Endothelial cell of umbilical vein (primary cell): ENCODE measurements around the gene PLAC1. TPM values are rescaled to one million over a fixed set of nuclear protein-coding genes. Genes with fewer than 3 reads are reported as not detected.

Experiments used
- BruUV-seq: library from RNA; stranded (reverse); fragments of 400-500 nt; replicated peaks from 2 replicates; lab custom pipeline; 2021; lab: Mats Ljungman, UMichigan
- CTCF ChIA-PET: fragments of 300-600, 350-600 bp; sonication (Branson Sonifier 250); formaldehyde crosslinking; loops from one replicate; lab custom pipeline; 2021; ENCODE audit warnings: antibody characterized with exemption, inconsistent platforms; lab: Charles Lee
- POLR2A ChIA-PET: fragments of 300-600, 350-600 bp; sonication (Branson Sonifier 250); formaldehyde crosslinking; loops from one replicate; lab custom pipeline; 2021; ENCODE audit warnings: antibody characterized with exemption, inconsistent platforms; lab: Charles Lee
- DNase-seq: peaks from one replicate; pipeline ENCODE4 v3.0.0-alpha.2; 2011; ENCODE audit warnings: low read depth, low spot score
- FAIRE-seq: peaks from 2 replicates; lab custom pipeline; 2011; peaks lifted over from hg19 to GRCh38; lab: Jason Lieb, UNC
- H2AFZ ChIP-seq: 2 replicates; pipeline ENCODE4 v1.6.0; 2012; ENCODE audit warnings: low read depth, low read length, control low read depth, inconsistent platforms
- H3K27ac ChIP-seq: 2 replicates; pipeline ENCODE4 v1.5.1; 2011; ENCODE audit warnings: low read depth, mild to moderate bottlenecking, control low read depth, low read length, moderate library complexity; ENCODE audit not compliant: insufficient read depth
- H3K27me3 ChIP-seq, 2 experiments: 2 replicates each; pipeline versions ENCODE4 v1.6.0 to v1.6.1; 2011; ENCODE audit warnings: low read length in 2 of 2, mixed read lengths in 1 of 2; ENCODE audit not compliant: control insufficient read depth in 2 of 2, insufficient read depth in 2 of 2
- H3K36me3 ChIP-seq, 2 experiments: 2 replicates in 1 of 2; 3 replicates in 1 of 2; pipeline ENCODE4 v1.5.1; 2011; ENCODE audit warnings: low read length in 2 of 2, mild to moderate bottlenecking in 1 of 2, moderate library complexity in 1 of 2; ENCODE audit not compliant: control insufficient read depth in 2 of 2, insufficient read depth in 2 of 2; ENCODE audit errors: extremely low read depth in 1 of 2
- H3K4me1 ChIP-seq: 3 replicates; pipeline ENCODE4 v1.5.1; 2011; ENCODE audit warnings: mild to moderate bottlenecking, low read length; ENCODE audit not compliant: control insufficient read depth, insufficient read depth; ENCODE audit errors: extremely low read depth
- H3K4me2 ChIP-seq: 2 replicates; pipeline ENCODE4 v1.6.1; 2011; ENCODE audit warnings: low read length, control low read depth, mixed read lengths; ENCODE audit not compliant: insufficient read depth
- H3K4me3 ChIP-seq, 3 experiments: fragments of 200-600 bp in 1 of 3; sonication (generic), shearing (Covaris generic) in 1 of 3; replicated peaks in 1 of 3; 2 replicates each; pipeline ENCODE4 v1.5.1; 2011 to 2016; ENCODE audit warnings: control low read depth in 3 of 3, low read length in 3 of 3, mild to moderate bottlenecking in 2 of 3, inconsistent platforms in 1 of 3, low read depth in 1 of 3, moderate library complexity in 1 of 3; ENCODE audit not compliant: insufficient read depth in 1 of 3
- H3K79me2 ChIP-seq: 2 replicates; pipeline ENCODE4 v1.6.0; 2012; ENCODE audit warnings: low read length, inconsistent platforms; ENCODE audit not compliant: control insufficient read depth, insufficient read depth
- H3K9ac ChIP-seq: replicated peaks from 2 replicates; pipeline ENCODE3; 2011; ENCODE audit warnings: low read length, control low read depth; ENCODE audit not compliant: insufficient read depth; ENCODE audit errors: extremely low read depth
- H3K9me1 ChIP-seq: replicated peaks from 3 replicates; pipeline ENCODE4 v1.6.0; 2011; ENCODE audit warnings: mild to moderate bottlenecking, low read length; ENCODE audit not compliant: control insufficient read depth, insufficient read depth; ENCODE audit errors: extremely low read depth
- H3K9me3 ChIP-seq: replicated peaks from 2 replicates; pipeline ENCODE4 v1.5.1; 2012; ENCODE audit warnings: low read length, inconsistent platforms; ENCODE audit not compliant: control insufficient read depth, insufficient read depth
- H4K20me1 ChIP-seq: replicated peaks from 2 replicates; pipeline ENCODE3; 2011; ENCODE audit warnings: mild to moderate bottlenecking, low read length; ENCODE audit not compliant: control insufficient read depth, insufficient read depth; ENCODE audit errors: extremely low read depth
- EZH2 ChIP-seq: IDR thresholded peaks from 2 replicates; pipeline ENCODE4 v1.6.1; 2012; ENCODE audit warnings: borderline replicate concordance, low read depth, mild to moderate bottlenecking, moderate library complexity, low read length, inconsistent platforms; ENCODE audit not compliant: severe bottlenecking
- FOS ChIP-seq: IDR thresholded peaks from 2 replicates; pipeline ENCODE4 v1.6.1; 2011; ENCODE audit warnings: mild to moderate bottlenecking, low read length, moderate library complexity, borderline replicate concordance; ENCODE audit not compliant: insufficient read depth
- GATA2 ChIP-seq: IDR thresholded peaks from 2 replicates; pipeline ENCODE4 v1.7.0; 2011; ENCODE audit warnings: low read depth, mild to moderate bottlenecking, moderate library complexity, mixed read lengths, low read length; ENCODE audit not compliant: insufficient read length, insufficient read depth
- JUN ChIP-seq: IDR thresholded peaks from 2 replicates; pipeline ENCODE4 v1.6.1; 2011; ENCODE audit warnings: borderline replicate concordance, low read depth; ENCODE audit not compliant: insufficient read length, insufficient read depth
- MAX ChIP-seq: IDR thresholded peaks from 2 replicates; pipeline ENCODE4 v1.6.1; 2011; ENCODE audit not compliant: insufficient read depth, insufficient read length
- MYC ChIP-seq: IDR thresholded peaks from one replicate; pipeline ENCODE4 v1.6.1; 2011; ENCODE audit warnings: mild to moderate bottlenecking, low read depth, low read length
- POLR2A ChIP-seq: IDR thresholded peaks from 2 replicates; pipeline ENCODE4 v1.6.1; 2012; ENCODE audit warnings: low read depth, mild to moderate bottlenecking, control low read depth, low read length
- POLR2AphosphoS5 ChIP-seq: IDR thresholded peaks from 2 replicates; pipeline ENCODE4 v1.6.1; 2012; ENCODE audit warnings: low read depth, mild to moderate bottlenecking, control low read depth, low read length, moderate library complexity; ENCODE audit not compliant: insufficient read depth
- dilution Hi-C: fragments of 300-500 bp; cut with MboI; formaldehyde crosslinking; loops from one replicate; pipeline ENCODE4 v1.15.0; 2019; ENCODE audit warnings: low sequenced_read_pairs; ENCODE audit not compliant: extremely low pct_ligation_motif_present
- intact Hi-C: fragments of 100-400 bp; cut with micrococcal nuclease; formaldehyde crosslinking; loops from one replicate; pipeline ENCODE4 v1.10.0; 2022
- polyA plus RNA-seq, 4 experiments: library from polyadenylated mRNA; depleted of rRNA in 3 of 4; stranded (reverse) in 3 of 4; unstranded in 1 of 4; fragments of >200 nt; gene quantifications; 2 replicates each; pipeline versions ENCODE4 v1.2.1 to v1.2.3, GENCODE V29; 2011 to 2012; ENCODE audit warnings: missing spikeins in 1 of 4
- total RNA-seq: library from RNA; stranded (reverse); gene quantifications from 2 replicates; pipeline ENCODE4 v1.2.3, GENCODE V29; 2021
- TF ChIP-seq, protein P1 (sequence below), 2 donors: IDR thresholded peaks; 1 replicate in 1 of 2; 2 replicates in 1 of 2; pipeline ENCODE4 v1.5.1; 2011; ENCODE audit warnings: low read length in 2 of 2, mild to moderate bottlenecking in 2 of 2, moderate library complexity in 2 of 2, control low read depth in 1 of 2, inconsistent platforms in 1 of 2, low read depth in 1 of 2; ENCODE audit not compliant: insufficient read depth in 1 of 2; ENCODE audit errors: extremely low read depth in 1 of 2

The PLAC1 gene
- total and polyA plus RNA-seq, 2 donors (not counting 3 experiments of a cell fraction or from before 2014, with no cell fraction given), result 0.58 to 2.4 TPM

DNA sequence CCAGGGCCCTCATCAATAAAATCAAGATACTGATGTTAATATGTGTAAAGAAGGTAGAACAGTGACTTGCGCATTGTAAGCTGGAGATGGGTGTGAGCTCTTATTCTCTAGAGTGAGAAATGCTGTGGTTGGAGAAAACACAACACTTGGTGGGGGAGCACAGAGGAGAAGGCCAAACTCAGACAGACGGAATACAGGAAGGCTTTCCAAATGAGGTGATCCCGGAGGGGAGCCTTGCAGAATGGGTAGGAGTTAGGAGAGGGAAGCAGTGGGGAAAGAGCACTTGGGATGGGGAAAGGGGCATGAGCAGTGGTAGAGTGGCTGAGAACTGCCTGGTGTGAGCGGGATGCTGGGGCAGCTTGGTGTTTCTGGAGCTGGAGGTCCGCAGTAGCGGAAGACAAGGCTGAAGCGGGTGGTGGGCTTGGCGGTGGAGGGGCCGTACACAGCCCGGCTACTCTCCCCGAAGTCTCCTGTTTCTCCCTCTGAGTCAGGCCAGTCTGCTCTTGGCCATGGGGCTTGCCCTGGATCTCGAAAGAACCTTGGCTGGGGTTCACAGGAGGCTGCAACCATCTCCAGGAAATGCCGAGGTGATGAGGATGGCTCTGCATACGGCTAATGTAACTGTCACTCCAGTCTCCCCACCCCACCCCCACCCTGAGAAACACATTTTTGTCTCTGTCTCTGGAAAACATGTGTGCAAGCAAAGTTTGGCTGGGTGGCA lies 11.3 kb upstream of the PLAC1 start:
- ChIA-PET POLR2A (interaction anchor here (0.6 kb wide), 1 partner anchor 9 kb away, joined by 5 read pairs; no protein-coding TSS in a partner anchor), CTCF (interaction anchor here (0.9 to 1.2 kb wide), 2 partner anchors 118 to 149 kb away, joined by 3 read pairs; no protein-coding TSS in a partner anchor)
- no peak for TF ChIP-seq POLR2A
- no peak overlapping the region for H2AFZ ChIP-seq
- H3K27me3 ChIP-seq, result no peaks in the 10 kb centered on the region
- no peaks in the 10 kb centered on the region for H3K9me3 ChIP-seq
- peaks cover 27% of the 10 kb centered on the region for H3K4me1 ChIP-seq
- dilution Hi-C loops (no loop called here), intact Hi-C loops (loop anchor here (2.0 to 5.0 kb wide), 2 partner anchors 83 to 91 kb away; no protein-coding TSS in a partner anchor)
- H3K27ac ChIP-seq, result peak overlapping the region; percentile 87
- no peaks in the 10 kb centered on the region for H3K9me1 ChIP-seq
- H3K4me2 ChIP-seq, result no peak overlapping the region
- H3K36me3 ChIP-seq, result no peaks in the 10 kb centered on the region
- DNase-seq, result peak; percentile 11
- no peaks in the 10 kb centered on the region for H4K20me1 ChIP-seq
- BruUV-seq, result no TSS peak
- H3K9ac ChIP-seq, result peak overlapping the region; percentile 11
- peak; percentile 75 for FAIRE-seq
- H3K4me3 ChIP-seq, result no peak overlapping the region
- H3K79me2 ChIP-seq, result no peaks in the 10 kb centered on the region

DNA sequence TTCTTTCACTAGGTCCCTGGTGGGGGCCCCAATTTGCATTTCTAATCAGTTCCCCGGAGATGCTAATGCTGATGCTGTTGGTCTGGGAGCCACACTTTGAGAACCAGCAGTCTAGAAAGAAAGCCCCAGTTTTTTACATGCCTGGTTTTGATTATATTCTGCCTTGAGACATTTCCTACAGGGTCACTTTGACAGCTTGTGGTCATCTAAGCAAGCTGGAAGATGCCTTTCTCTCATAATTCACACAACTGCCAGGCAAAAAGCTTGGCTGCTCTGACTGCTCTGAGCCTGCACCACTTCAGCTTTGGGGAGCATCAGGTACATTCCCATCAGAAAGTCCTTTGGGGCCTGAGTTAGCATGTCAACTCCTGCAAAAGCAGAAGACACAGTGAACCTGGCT lies 5.9 kb upstream of the PLAC1 start:
- no peaks in the 10 kb centered on the region for H3K9me1 ChIP-seq
- dilution Hi-C loops (no loop called here), intact Hi-C loops (no loop called here)
- FAIRE-seq (no peak), DNase-seq (no peak)
- BruUV-seq, result no TSS peak
- no peaks in the 10 kb centered on the region for H4K20me1 ChIP-seq
- H3K27ac ChIP-seq, result no peak overlapping the region
- H3K9me3 ChIP-seq, result no peaks in the 10 kb centered on the region
- H3K4me1 ChIP-seq, result peaks cover 3% of the 10 kb centered on the region
- POLR2A ChIA-PET, result no interaction called here
- no peak overlapping the region for H3K9ac ChIP-seq
- H3K27me3 ChIP-seq, result no peaks in the 10 kb centered on the region
- CTCF ChIA-PET, result no interaction called here
- no peak overlapping the region for H2AFZ ChIP-seq
- H3K36me3 ChIP-seq, result no peaks in the 10 kb centered on the region
- no peak overlapping the region for H3K4me3 ChIP-seq
- TF ChIP-seq JUN, result no peak
- TF ChIP-seq EZH2, result no peak
- TF ChIP-seq MAX, result no peak
- no peak for TF ChIP-seq POLR2AphosphoS5
- TF ChIP-seq FOS, result no peak
- no peak for TF ChIP-seq MYC
- no peak for TF ChIP-seq GATA2
- no peak for TF ChIP-seq POLR2A
- TF ChIP-seq, protein P1, sequence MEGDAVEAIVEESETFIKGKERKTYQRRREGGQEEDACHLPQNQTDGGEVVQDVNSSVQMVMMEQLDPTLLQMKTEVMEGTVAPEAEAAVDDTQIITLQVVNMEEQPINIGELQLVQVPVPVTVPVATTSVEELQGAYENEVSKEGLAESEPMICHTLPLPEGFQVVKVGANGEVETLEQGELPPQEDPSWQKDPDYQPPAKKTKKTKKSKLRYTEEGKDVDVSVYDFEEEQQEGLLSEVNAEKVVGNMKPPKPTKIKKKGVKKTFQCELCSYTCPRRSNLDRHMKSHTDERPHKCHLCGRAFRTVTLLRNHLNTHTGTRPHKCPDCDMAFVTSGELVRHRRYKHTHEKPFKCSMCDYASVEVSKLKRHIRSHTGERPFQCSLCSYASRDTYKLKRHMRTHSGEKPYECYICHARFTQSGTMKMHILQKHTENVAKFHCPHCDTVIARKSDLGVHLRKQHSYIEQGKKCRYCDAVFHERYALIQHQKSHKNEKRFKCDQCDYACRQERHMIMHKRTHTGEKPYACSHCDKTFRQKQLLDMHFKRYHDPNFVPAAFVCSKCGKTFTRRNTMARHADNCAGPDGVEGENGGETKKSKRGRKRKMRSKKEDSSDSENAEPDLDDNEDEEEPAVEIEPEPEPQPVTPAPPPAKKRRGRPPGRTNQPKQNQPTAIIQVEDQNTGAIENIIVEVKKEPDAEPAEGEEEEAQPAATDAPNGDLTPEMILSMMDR (IDR thresholded peaks at IDR 0.05; ENCODE audit: extremely low read depth in 1 of 2, insufficient read depth in 1 of 2, low read depth in 1 of 2, low read length in 2 of 2), result no peak
- no peak overlapping the region for H3K4me2 ChIP-seq
- H3K79me2 ChIP-seq, result no peaks in the 10 kb centered on the region
